T-helper 2 cell treated with Interferon-gamma antibody and Interleukin-4, amounts not matched to agents 100 ng/mL and 5 ng/mL, for 36 hours (primary cell): ENCODE results near the gene C12orf43. TPM values are rescaled to one million over a fixed set of nuclear protein-coding genes. Genes with fewer than 3 reads are reported as not detected.

Experiments
- intact Hi-C: fragments of 100-400 bp; cut with micrococcal nuclease; formaldehyde crosslinking; loops from one replicate; pipeline ENCODE4 v1.15.1; 2023
- total RNA-seq: library from RNA; stranded (reverse); gene quantifications from 2 replicates; pipeline ENCODE4 v1.2.3, GENCODE V29; 2022

Gene C12orf43
- total RNA-seq, 1 donor from 2014 or later, result 26.1 TPM

- intact Hi-C loops, result no loop called here
Observed at GRCh38 chr12:120978296-120979219, 37.7 kb downstream of the C12orf43 start, which contains the start of gene HNF1A. TSS of gene HNF1A (plus strand) at chr12:120978543. CDS start at chr12:120978769, 226 bp downstream.

- intact Hi-C loops, result no loop called here
Observed at GRCh38 chr12:120977531-120978295, 38.6 kb downstream of the C12orf43 start.

- intact Hi-C loops, result no loop called here
Observed at GRCh38 chr12:120972870-120973543, 43.3 kb downstream of the C12orf43 start.

- intact Hi-C loops, result loop anchor here (1.0 kb wide), 3 partner anchors 27 to 387 kb away; no protein-coding TSS in a partner anchor
Observed at GRCh38 chr12:120971299-120972180, 44.7 kb downstream of the C12orf43 start.

- intact Hi-C loops, result no loop called here
Observed at GRCh38 chr12:120970310-120970709, 46.0 kb downstream of the C12orf43 start.

GRCh38 chr12:120965534-120966091 is 50.7 kb downstream of the C12orf43 start:
- intact Hi-C loops, result loop anchor here (10.0 kb wide), 1 partner anchor 241 kb away; the partner anchor contains the start of gene ACADS

GRCh38 chr12:120964298-120964697 is 52.0 kb downstream of the C12orf43 start:
- intact Hi-C loops, result loop anchor here (10.0 kb wide), 1 partner anchor 239 kb away; the partner anchor contains the start of gene ACADS

- intact Hi-C loops, result loop anchor here (10.0 kb wide), 1 partner anchor 238 kb away; the partner anchor contains the start of gene ACADS
Observed at GRCh38 chr12:120962532-120963020, 53.7 kb downstream of the C12orf43 start.

- intact Hi-C loops, result loop anchor here (10.0 kb wide), 1 partner anchor 237 kb away; the partner anchor contains the start of gene ACADS
Observed at GRCh38 chr12:120961604-120962531, 54.4 kb downstream of the C12orf43 start.

GRCh38 chr12:120960657-120961056 is 55.6 kb downstream of the C12orf43 start:
- intact Hi-C loops, result loop anchor here (10.0 kb wide), 1 partner anchor 236 kb away; the partner anchor contains the start of gene ACADS

- intact Hi-C loops, result no loop called here
Observed at GRCh38 chr12:120959111-120959878, 57.0 kb downstream of the C12orf43 start.

GRCh38 chr12:120956579-120957300 is 59.5 kb downstream of the C12orf43 start:
- intact Hi-C loops, result no loop called here

- intact Hi-C loops, result no loop called here
Observed at GRCh38 chr12:120955232-120955631, 61.1 kb downstream of the C12orf43 start.

GRCh38 chr12:120950807-120951206 is 65.5 kb downstream of the C12orf43 start:
- intact Hi-C loops, result no loop called here
